ENCODE data around the gene ACOT13.
"Not testable (repeated sequence)": the region's sequence is repeated elsewhere in the genome, so short reads cannot be mapped to it uniquely, and the experiment has no call there.

The ACOT13 gene

DNA sequence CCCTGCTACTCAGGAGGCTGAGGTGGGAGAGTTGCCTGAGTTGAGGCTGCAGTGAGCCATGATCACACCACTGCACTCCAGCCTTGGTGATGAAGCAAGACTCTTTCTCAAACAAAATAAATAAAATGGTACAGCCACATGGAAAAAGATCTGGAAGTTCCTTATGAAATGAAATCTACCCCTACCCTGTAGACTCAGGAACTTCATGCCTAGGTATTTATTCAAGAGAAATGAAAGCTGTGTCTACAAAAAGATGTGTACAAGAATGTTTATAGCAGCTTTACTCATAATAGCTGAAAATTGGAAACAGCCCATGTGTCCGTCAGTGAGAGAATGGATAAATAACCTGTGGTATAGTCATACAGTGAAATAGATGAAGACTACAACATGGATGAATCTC is 67.3 kb downstream of the ACOT13 start:
- H3K4me1 ChIP-seq (ENCODE audit: control insufficient read depth, insufficient read depth, low read length): no peaks in the 10 kb centered on the region
- no peaks in the 10 kb centered on the region for H3K27me3 ChIP-seq (ENCODE audit: control insufficient read depth, insufficient read depth, low read length)
- H3K9ac ChIP-seq (ENCODE audit: low read length): no peak overlapping the region
- H3K9me3 ChIP-seq (ENCODE audit: control insufficient read depth, insufficient read depth, low read depth, low read length): peaks cover 26% of the 10 kb centered on the region
- H3K4me3 ChIP-seq (ENCODE audit: low read depth, low read length): no peak overlapping the region
- no peaks in the 10 kb centered on the region for H3K36me3 ChIP-seq (ENCODE audit: control insufficient read depth, insufficient read depth, low read length)
- H3K27ac ChIP-seq (ENCODE audit: low read depth, low read length): no peak overlapping the region

DNA sequence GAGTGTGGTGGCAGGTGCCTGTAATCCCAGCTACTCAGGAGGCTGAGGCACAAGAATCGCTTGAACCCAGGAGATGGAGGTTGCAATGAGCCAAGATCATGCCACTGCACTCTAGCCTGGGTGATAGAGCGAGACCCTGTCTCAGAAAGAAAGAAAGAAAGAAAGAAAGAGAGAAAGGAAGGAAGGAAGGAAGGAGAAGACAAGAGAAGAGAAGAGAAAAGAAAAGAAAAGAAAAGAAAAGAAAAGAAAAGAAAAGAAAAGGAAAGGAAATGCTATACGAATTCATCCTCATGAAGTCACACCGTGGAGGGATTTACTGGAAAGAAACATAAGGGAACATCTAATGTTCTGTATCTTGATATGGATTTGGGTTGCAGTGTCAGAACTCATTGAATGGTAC is 67.8 kb downstream of the ACOT13 start:
- peaks cover 25% of the 10 kb centered on the region for H3K9me3 ChIP-seq (ENCODE audit: control insufficient read depth, insufficient read depth, low read depth, low read length)
- H3K36me3 ChIP-seq (ENCODE audit: control insufficient read depth, insufficient read depth, low read length); H3K27me3 ChIP-seq (ENCODE audit: control insufficient read depth, insufficient read depth, low read length); H3K4me3 ChIP-seq (ENCODE audit: low read depth, low read length); H3K27ac ChIP-seq (ENCODE audit: low read depth, low read length); H3K9ac ChIP-seq (ENCODE audit: low read length); H3K4me1 ChIP-seq (ENCODE audit: control insufficient read depth, insufficient read depth, low read length): not testable (repeated sequence)

DNA sequence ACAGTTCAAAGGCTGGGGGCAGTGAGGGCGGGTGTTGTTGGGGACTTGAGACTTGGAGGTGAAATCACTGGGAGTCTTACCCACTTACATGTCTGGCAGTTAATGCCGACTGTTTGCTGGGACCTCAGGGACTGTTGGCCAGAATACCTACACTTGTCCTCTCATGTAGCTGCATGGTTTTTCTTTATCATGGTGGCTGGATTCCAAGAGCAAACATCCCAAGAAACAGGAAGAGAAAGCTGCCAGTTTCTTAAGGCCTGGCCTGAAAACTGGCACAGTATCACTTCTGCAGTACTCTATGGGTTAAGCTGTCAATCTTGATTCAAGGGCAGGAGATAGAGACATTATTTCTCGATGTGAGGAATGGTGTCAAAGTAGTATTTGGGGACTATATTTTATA is 71.9 kb downstream of the ACOT13 start:
- Histone ChIP-seq H3K4me3 (ENCODE audit: low read depth, low read length) (no peak overlapping the region), H3K27me3 (ENCODE audit: control insufficient read depth, insufficient read depth, low read length) (no peaks in the 10 kb centered on the region), H3K36me3 (ENCODE audit: control insufficient read depth, insufficient read depth, low read length) (no peaks in the 10 kb centered on the region), H3K4me1 (ENCODE audit: control insufficient read depth, insufficient read depth, low read length) (no peaks in the 10 kb centered on the region), H3K9ac (ENCODE audit: low read length) (no peak overlapping the region), H3K27ac (ENCODE audit: low read depth, low read length) (no peak overlapping the region), H3K9me3 (ENCODE audit: control insufficient read depth, insufficient read depth, low read depth, low read length) (no peaks in the 10 kb centered on the region)

DNA sequence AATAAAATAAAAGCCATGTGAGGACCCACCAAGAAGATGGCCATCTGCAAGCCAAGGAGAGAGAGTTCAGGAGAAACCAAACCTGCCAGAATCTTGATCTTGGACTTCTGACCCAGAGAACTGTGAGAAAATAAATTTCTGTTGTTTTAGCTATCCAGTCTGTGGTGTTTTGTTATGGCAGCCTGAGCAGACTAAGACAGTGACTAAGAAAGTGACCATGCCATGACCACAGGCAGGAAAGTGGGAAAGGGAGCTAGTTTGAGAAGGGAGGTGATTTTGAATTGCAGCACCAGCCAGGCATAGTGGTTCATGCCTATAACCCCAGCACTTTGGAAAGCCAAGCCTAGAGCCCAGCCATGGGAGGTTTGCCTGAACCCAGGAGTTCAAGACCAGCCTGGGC is 74.0 kb downstream of the ACOT13 start:
- no peaks in the 10 kb centered on the region for H3K9me3 ChIP-seq (ENCODE audit: control insufficient read depth, insufficient read depth, low read depth, low read length)
- H3K27ac ChIP-seq (ENCODE audit: low read depth, low read length): no peak overlapping the region

DNA sequence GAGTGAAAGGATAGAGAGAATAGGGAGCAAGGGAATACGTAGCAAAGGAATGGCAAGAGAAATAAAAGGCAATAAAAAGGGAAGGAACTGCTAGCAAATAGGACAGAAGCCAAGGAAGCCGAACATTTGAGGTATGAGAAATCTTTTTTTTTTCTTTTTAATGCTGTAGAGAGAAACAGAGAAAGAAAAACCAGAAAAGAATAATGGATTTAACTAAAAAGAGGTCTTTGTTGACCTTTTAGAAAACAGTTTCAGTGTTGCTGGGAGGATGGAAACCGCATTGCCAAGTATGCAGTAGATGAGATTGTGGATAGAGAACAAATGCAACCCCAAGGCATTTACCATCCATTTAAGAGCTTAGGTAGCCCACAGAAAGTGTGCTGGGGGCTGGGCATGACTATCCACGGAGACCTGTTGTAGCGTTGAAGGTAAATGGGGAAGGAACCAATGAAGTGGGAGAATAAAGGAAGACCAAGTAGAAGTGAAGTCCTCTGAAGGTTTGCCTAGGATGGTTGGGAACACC is 75.4 kb downstream of the ACOT13 start:
- Histone ChIP-seq H3K4me3 (ENCODE audit: low read depth, low read length) (no peak overlapping the region), H3K27ac (ENCODE audit: low read depth, low read length) (no peak overlapping the region), H3K36me3 (ENCODE audit: control insufficient read depth, insufficient read depth, low read length) (no peaks in the 10 kb centered on the region), H3K27me3 (ENCODE audit: control insufficient read depth, insufficient read depth, low read length) (no peaks in the 10 kb centered on the region), H3K9ac (ENCODE audit: low read length) (no peak overlapping the region), H3K9me3 (ENCODE audit: control insufficient read depth, insufficient read depth, low read depth, low read length) (no peaks in the 10 kb centered on the region), H3K4me1 (ENCODE audit: control insufficient read depth, insufficient read depth, low read length) (no peaks in the 10 kb centered on the region)

More for the DNA sequence above, 74.0 kb downstream of the ACOT13 start:
- no peaks in the 10 kb centered on the region for H3K36me3 ChIP-seq (ENCODE audit: control insufficient read depth, insufficient read depth, low read length)
- H3K4me1 ChIP-seq (ENCODE audit: control insufficient read depth, insufficient read depth, low read length): no peaks in the 10 kb centered on the region
- no peak overlapping the region for H3K4me3 ChIP-seq (ENCODE audit: low read depth, low read length)
- no peak overlapping the region for H3K9ac ChIP-seq (ENCODE audit: low read length)
- no peaks in the 10 kb centered on the region for H3K27me3 ChIP-seq (ENCODE audit: control insufficient read depth, insufficient read depth, low read length)

DNA sequence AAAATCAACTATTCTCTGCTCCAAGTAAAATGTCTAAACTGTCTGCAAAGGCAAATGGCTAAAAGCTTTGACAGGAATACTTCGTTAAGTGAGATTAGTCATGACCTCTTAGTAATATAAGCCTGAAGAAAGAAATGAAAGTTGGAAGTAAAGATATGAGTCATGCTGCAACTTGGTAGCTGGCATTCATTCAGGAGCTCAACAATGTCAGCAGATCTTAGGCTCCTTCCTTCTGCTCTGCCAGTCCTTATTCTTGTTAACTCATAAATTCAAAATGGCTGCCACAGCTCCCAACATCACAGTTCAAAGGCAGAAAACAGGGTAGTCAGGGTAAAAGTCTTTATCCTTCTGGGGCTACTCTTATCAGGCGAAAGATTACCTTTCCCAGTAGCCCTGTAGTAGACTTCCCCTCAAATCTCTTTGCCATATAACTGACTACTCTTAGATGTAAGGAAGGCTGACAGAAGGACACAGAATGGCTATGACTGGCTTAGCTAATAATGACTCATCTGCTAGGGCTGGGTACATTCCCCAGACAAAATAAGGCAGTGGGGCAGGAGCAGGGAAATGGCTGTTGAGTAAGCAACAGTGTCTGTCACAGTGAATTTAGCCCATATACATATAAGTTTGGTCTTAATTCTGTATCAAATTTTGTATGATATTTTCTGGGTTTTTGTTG is 76.5 kb downstream of the ACOT13 start:
- H3K4me1 ChIP-seq (ENCODE audit: control insufficient read depth, insufficient read depth, low read length): no peaks in the 10 kb centered on the region
- H3K27ac ChIP-seq (ENCODE audit: low read depth, low read length): no peak overlapping the region
- H3K9ac ChIP-seq (ENCODE audit: low read length): no peak overlapping the region
- no peaks in the 10 kb centered on the region for H3K36me3 ChIP-seq (ENCODE audit: control insufficient read depth, insufficient read depth, low read length)
- no peaks in the 10 kb centered on the region for H3K9me3 ChIP-seq (ENCODE audit: control insufficient read depth, insufficient read depth, low read depth, low read length)
- H3K27me3 ChIP-seq (ENCODE audit: control insufficient read depth, insufficient read depth, low read length): no peaks in the 10 kb centered on the region
- no peak overlapping the region for H3K4me3 ChIP-seq (ENCODE audit: low read depth, low read length)

DNA sequence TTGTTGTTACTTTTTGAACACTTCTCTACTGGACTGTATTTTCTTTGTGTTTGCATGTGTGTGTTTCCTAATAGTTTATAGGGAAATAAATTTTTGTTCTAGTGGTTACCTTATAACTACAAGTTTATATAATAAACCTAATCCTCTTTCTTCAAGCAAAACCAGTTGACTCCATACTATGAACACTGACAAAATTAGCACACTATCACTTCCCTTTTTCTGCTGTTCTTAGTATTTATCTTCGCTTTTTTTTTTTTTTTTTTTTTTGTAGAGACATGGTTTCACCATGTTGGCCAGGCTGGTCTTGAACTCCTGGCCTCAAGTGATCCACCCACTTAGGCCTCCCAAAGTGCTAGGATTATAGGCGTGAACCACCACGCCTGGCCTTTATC is 77.1 kb downstream of the ACOT13 start:
- no peaks in the 10 kb centered on the region for H3K4me1 ChIP-seq (ENCODE audit: control insufficient read depth, insufficient read depth, low read length)
- H3K4me3 ChIP-seq (ENCODE audit: low read depth, low read length): no peak overlapping the region
- no peaks in the 10 kb centered on the region for H3K27me3 ChIP-seq (ENCODE audit: control insufficient read depth, insufficient read depth, low read length)
- H3K9me3 ChIP-seq (ENCODE audit: control insufficient read depth, insufficient read depth, low read depth, low read length): no peaks in the 10 kb centered on the region
- no peaks in the 10 kb centered on the region for H3K36me3 ChIP-seq (ENCODE audit: control insufficient read depth, insufficient read depth, low read length)
- H3K27ac ChIP-seq (ENCODE audit: low read depth, low read length): no peak overlapping the region
- no peak overlapping the region for H3K9ac ChIP-seq (ENCODE audit: low read length)

DNA sequence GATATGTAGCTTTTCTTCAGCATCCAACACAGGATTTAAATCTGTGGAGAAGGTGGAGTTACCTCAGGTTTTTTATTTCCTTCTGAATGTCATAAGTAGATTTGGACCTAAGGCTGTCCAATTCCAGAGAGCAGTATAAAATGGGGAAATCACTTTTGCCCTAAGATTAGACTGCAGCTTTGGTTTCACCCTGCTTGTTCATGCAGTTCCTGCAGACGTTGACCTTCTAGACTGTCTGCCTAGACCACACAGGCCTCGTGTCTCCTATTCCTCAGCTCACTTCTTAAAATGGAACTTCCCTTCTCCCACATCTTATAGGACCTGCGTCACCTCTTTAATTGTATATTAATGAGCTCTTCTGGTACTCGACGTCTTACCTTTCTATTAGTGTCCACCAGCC is 78.0 kb downstream of the ACOT13 start:
- no peak overlapping the region for H3K9ac ChIP-seq (ENCODE audit: low read length)
- H3K4me3 ChIP-seq (ENCODE audit: low read depth, low read length): no peak overlapping the region
- H3K27ac ChIP-seq (ENCODE audit: low read depth, low read length): no peak overlapping the region
- H3K36me3 ChIP-seq (ENCODE audit: control insufficient read depth, insufficient read depth, low read length): no peaks in the 10 kb centered on the region
- H3K4me1 ChIP-seq (ENCODE audit: control insufficient read depth, insufficient read depth, low read length): no peaks in the 10 kb centered on the region
- no peaks in the 10 kb centered on the region for H3K27me3 ChIP-seq (ENCODE audit: control insufficient read depth, insufficient read depth, low read length)
- no peaks in the 10 kb centered on the region for H3K9me3 ChIP-seq (ENCODE audit: control insufficient read depth, insufficient read depth, low read depth, low read length)

DNA sequence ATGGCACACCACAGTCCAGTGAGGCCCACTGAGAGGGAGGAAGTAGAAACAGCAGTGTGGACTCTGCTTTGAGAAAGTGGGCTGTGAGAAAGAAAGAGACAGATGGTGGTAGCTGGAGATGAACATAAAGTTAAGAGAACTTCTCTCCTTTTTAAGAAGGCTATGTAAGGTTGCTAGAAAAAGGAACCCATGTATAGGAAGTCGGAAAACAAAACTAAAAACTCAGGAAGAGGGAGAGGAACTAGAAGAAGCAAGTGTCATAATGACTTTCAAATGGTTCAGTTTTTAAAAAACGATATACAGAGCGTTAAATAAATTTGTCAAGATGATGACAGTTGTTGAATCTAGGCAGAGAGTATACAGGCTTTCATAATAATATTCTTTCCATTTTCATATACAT is 82.4 kb downstream of the ACOT13 start:
- no peak overlapping the region for H3K27ac ChIP-seq (ENCODE audit: low read depth, low read length)
- H3K4me3 ChIP-seq (ENCODE audit: low read depth, low read length): no peak overlapping the region
- no peaks in the 10 kb centered on the region for H3K36me3 ChIP-seq (ENCODE audit: control insufficient read depth, insufficient read depth, low read length)
- peaks cover 3% of the 10 kb centered on the region; the same call in 1 of the 2 replicates for H3K9me3 ChIP-seq (ENCODE audit: control insufficient read depth, insufficient read depth, low read depth, low read length)
- H3K27me3 ChIP-seq (ENCODE audit: control insufficient read depth, insufficient read depth, low read length): no peaks in the 10 kb centered on the region
- no peaks in the 10 kb centered on the region for H3K4me1 ChIP-seq (ENCODE audit: control insufficient read depth, insufficient read depth, low read length)
- no peak overlapping the region for H3K9ac ChIP-seq (ENCODE audit: low read length)

DNA sequence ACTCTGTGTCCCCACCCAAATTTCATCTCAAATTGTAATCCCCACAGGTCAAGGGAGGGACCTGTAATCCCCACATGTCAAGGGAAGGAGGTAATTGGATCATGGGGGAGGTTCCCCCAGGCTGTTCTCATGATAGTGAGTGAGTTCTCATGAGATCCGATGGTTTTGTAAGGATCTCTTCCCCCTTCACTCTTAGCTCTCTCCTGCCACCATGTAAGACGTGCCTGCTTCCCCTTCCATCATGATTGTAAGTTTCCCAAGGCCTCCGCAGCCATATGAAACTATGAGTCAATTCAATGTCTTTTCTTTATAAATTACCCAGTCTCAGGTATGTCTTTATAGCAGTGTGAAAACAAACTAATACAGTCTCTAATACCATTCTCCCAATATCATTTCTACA is 84.0 kb downstream of the ACOT13 start:
- not testable (repeated sequence) for H3K36me3 ChIP-seq (ENCODE audit: control insufficient read depth, insufficient read depth, low read length); H3K9ac ChIP-seq (ENCODE audit: low read length); H3K4me1 ChIP-seq (ENCODE audit: control insufficient read depth, insufficient read depth, low read length)

DNA sequence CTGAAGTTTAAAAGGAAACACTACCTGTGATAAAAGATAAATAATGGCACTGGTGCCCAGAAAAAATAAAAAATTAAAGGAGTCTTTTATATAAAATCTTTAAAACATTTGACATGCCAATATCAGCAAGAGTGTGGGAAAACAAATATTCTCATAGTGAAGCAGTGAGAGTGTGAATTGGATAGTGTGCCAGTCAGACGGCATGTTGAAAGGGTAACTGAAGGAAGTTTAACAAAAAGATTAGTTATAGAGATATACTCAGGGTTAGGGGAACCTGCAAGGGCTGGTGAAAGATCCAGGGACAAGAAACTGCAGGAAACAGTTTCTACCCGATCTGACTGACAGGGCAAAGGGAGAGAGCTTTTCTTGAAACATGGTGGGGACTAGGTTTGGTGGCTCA is 85.6 kb downstream of the ACOT13 start:
- Histone ChIP-seq H3K4me1 (ENCODE audit: control insufficient read depth, insufficient read depth, low read length) (no peaks in the 10 kb centered on the region), H3K9ac (ENCODE audit: low read length) (no peak overlapping the region), H3K27ac (ENCODE audit: low read depth, low read length) (no peak overlapping the region), H3K36me3 (ENCODE audit: control insufficient read depth, insufficient read depth, low read length) (no peaks in the 10 kb centered on the region), H3K4me3 (ENCODE audit: low read depth, low read length) (no peak overlapping the region), H3K27me3 (ENCODE audit: control insufficient read depth, insufficient read depth, low read length) (no peaks in the 10 kb centered on the region), H3K9me3 (ENCODE audit: control insufficient read depth, insufficient read depth, low read depth, low read length) (peaks cover 9% of the 10 kb centered on the region; the same call in 1 of the 2 replicates)

More for the DNA sequence above, 84.0 kb downstream of the ACOT13 start:
- H3K4me3 ChIP-seq (ENCODE audit: low read depth, low read length); H3K27me3 ChIP-seq (ENCODE audit: control insufficient read depth, insufficient read depth, low read length); H3K27ac ChIP-seq (ENCODE audit: low read depth, low read length); H3K9me3 ChIP-seq (ENCODE audit: control insufficient read depth, insufficient read depth, low read depth, low read length): not testable (repeated sequence)
